A549 (cell line): ENCODE measurements around the gene COX6B1. TPM values are rescaled to one million over a fixed set of nuclear protein-coding genes. Genes with fewer than 3 reads are reported as not detected.
A peak's percentile ranks its signal among the peaks of the same experiment; 100 is the strongest.

Experiments
- ATAC-seq, 2 experiments: fragments of 200-7000 bp in 1 of 2; fragments of >200 bp in 1 of 2; cut with Nextera tagmentation in 1 of 2; cut with Tn5 transposase in 1 of 2; 3 replicates each; pipeline versions ENCODE4 v1.8.0 to v1.9.1; 2018 to 2020; ENCODE audit warnings: mild to moderate bottlenecking in 1 of 2, moderate library complexity in 1 of 2
- CTCF ChIA-PET: fragments of 300-600 bp; sonication (Branson Sonifier 250); formaldehyde crosslinking; extraction: SDS; loops from one replicate; lab custom pipeline; 2021; ENCODE audit warnings: antibody characterized with exemption, inconsistent platforms; lab: Yijun Ruan, JAX
- POLR2A ChIA-PET: fragments of 350-600 bp; formaldehyde crosslinking; extraction: SDS; loops from one replicate; lab custom pipeline; 2021; ENCODE audit warnings: antibody characterized with exemption, inconsistent platforms; lab: Yijun Ruan, JAX
- DNase-seq, 2 experiments: peaks; one replicate each; pipeline versions ENCODE4 v3.0.0 to v3.0.0-alpha.2; 2011 to 2016; ENCODE audit warnings: low read depth in 1 of 2, low spot score in 1 of 2
- FAIRE-seq: peaks from 2 replicates; lab custom pipeline; 2011; peaks lifted over from hg19 to GRCh38; lab: Jason Lieb, UNC
- H3K27ac ChIP-seq, 2 experiments: fragments of >200 bp; sonication (Bioruptor Twin); formaldehyde crosslinking; 3 replicates each; pipeline ENCODE4 v1.5.1; 2016 to 2017
- H3K4me1 ChIP-seq: fragments of >200 bp; sonication (Bioruptor Twin); formaldehyde crosslinking; 3 replicates; pipeline ENCODE4 v1.6.1; 2016
- H3K4me2 ChIP-seq: fragments of >200 bp; sonication (Bioruptor Twin); formaldehyde crosslinking; 3 replicates; pipeline ENCODE4 v1.6.1; 2016
- H3K4me3 ChIP-seq: fragments of >200 bp; sonication (Bioruptor Twin); formaldehyde crosslinking; 3 replicates; pipeline ENCODE4 v1.5.1; 2016
- H3K9me3 ChIP-seq: fragments of >200 bp; sonication (Bioruptor Twin); formaldehyde crosslinking; 3 replicates; pipeline ENCODE4 v1.6.1; 2016
- BHLHE40 ChIP-seq: IDR thresholded peaks from 2 replicates; pipeline ENCODE4 v1.6.1; 2012; ENCODE audit warnings: low read depth, low read length, inconsistent platforms
- CBX8 ChIP-seq: fragments of 200-600 bp; sonication (generic); IDR thresholded peaks from 2 replicates; pipeline ENCODE4 v1.6.1; 2016
- CHD4 ChIP-seq: fragments of 200-600 bp; sonication (generic); IDR thresholded peaks from 2 replicates; pipeline ENCODE4 v1.6.1; 2016; ENCODE audit warnings: antibody characterized with exemption, mild to moderate bottlenecking, borderline replicate concordance
- EHF ChIP-seq: fragments of 250-450 bp; sonication (Bioruptor Pico); IDR thresholded peaks from 2 replicates; pipeline ENCODE4 v1.5.0; 2020; ENCODE audit warnings: mild to moderate bottlenecking
- FOXS1 ChIP-seq: fragments of 250-450 bp; sonication (Bioruptor Pico); IDR thresholded peaks from 2 replicates; pipeline ENCODE4 v1.5.0; 2020; ENCODE audit warnings: mild to moderate bottlenecking, moderate library complexity
- HDAC2 ChIP-seq: fragments of 200-600 bp; sonication (generic); IDR thresholded peaks from 2 replicates; pipeline ENCODE4 v1.6.1; 2016
- HEYL ChIP-seq: fragments of 250-450 bp; sonication (Bioruptor Pico); IDR thresholded peaks from 2 replicates; pipeline ENCODE4 v1.8.0; 2021; ENCODE audit warnings: mild to moderate bottlenecking, moderate library complexity
- HOXA7 ChIP-seq: fragments of 250-450 bp; sonication (Bioruptor Pico); IDR thresholded peaks from 2 replicates; pipeline ENCODE4 v1.5.0; 2020; ENCODE audit warnings: mild to moderate bottlenecking, moderate library complexity
- JUN ChIP-seq, 2 experiments: fragments of >200 bp; sonication (Bioruptor Twin); formaldehyde crosslinking; IDR thresholded peaks; 2 replicates in 1 of 2; 3 replicates in 1 of 2; pipeline ENCODE4 v1.6.1; 2016 to 2017
- KDM1A ChIP-seq: fragments of 200-600 bp; sonication (generic); IDR thresholded peaks from 2 replicates; pipeline ENCODE4 v1.6.1; 2016; ENCODE audit warnings: low read depth, mild to moderate bottlenecking
- MAFK ChIP-seq: fragments of 450-650 bp; IDR thresholded peaks from 2 replicates; pipeline ENCODE4 v1.6.1; 2014; ENCODE audit not compliant: partially characterized antibody
- MAZ ChIP-seq: fragments of 150-350 bp; IDR thresholded peaks from 2 replicates; pipeline ENCODE4 v1.6.1; 2014; ENCODE audit warnings: antibody characterized with exemption, low read depth, low read length, borderline replicate concordance
- POLR2AphosphoS2 ChIP-seq: conservative IDR thresholded peaks from 2 replicates; pipeline ENCODE4 v1.6.1; 2012; ENCODE audit warnings: low read length, improper control_type of control experiment, inconsistent platforms
- RAD21 ChIP-seq, 2 experiments: fragments of >200 bp in 1 of 2; sonication (Bioruptor Twin) in 1 of 2; formaldehyde crosslinking in 1 of 2; IDR thresholded peaks in 1 of 2; conservative IDR thresholded peaks in 1 of 2; 2 replicates in 1 of 2; 3 replicates in 1 of 2; pipeline ENCODE4 v1.6.1; 2012 to 2018; ENCODE audit warnings: inconsistent platforms in 1 of 2
- RARB ChIP-seq: fragments of 250-450 bp; sonication (Bioruptor Pico); IDR thresholded peaks from 2 replicates; pipeline ENCODE4 v1.8.0; 2021; ENCODE audit warnings: mild to moderate bottlenecking, moderate library complexity
- RCOR1 ChIP-seq: fragments of 150-350 bp; IDR thresholded peaks from 2 replicates; pipeline ENCODE4 v1.6.1; 2014; ENCODE audit warnings: antibody characterized with exemption, low read length, low read depth
- RNF2 ChIP-seq: fragments of 200-600 bp; sonication (generic); IDR thresholded peaks from 2 replicates; pipeline ENCODE4 v1.6.1; 2016; ENCODE audit warnings: low read depth, mild to moderate bottlenecking, antibody characterized with exemption, moderate library complexity, borderline replicate concordance
- SMC3 ChIP-seq: fragments of >200 bp; sonication (Bioruptor Twin); formaldehyde crosslinking; IDR thresholded peaks from 3 replicates; pipeline ENCODE4 v1.6.1; 2018; ENCODE audit warnings: inconsistent platforms
- SREBF2 ChIP-seq: fragments of 450-650 bp; IDR thresholded peaks from 2 replicates; pipeline ENCODE4 v1.6.1; 2014; ENCODE audit warnings: mild to moderate bottlenecking, moderate library complexity
- TFCP2L1 ChIP-seq: fragments of 250-450 bp; sonication (Bioruptor Pico); IDR thresholded peaks from 2 replicates; pipeline ENCODE4 v1.5.0; 2021; ENCODE audit warnings: mild to moderate bottlenecking
- ZFP36 ChIP-seq: fragments of 450-650 bp; IDR thresholded peaks from 2 replicates; pipeline ENCODE4 v1.6.1; 2014; ENCODE audit warnings: borderline replicate concordance; ENCODE audit not compliant: partially characterized antibody
- ZNF302 ChIP-seq: fragments of 250-450 bp; sonication (Bioruptor Pico); IDR thresholded peaks from 2 replicates; pipeline ENCODE4 v1.9.0; 2021; ENCODE audit warnings: inconsistent platforms, mild to moderate bottlenecking, moderate library complexity
- ZSCAN20 ChIP-seq: fragments of 250-450 bp; sonication (Bioruptor Pico); IDR thresholded peaks from 2 replicates; pipeline ENCODE4 v1.8.0; 2022; ENCODE audit warnings: mild to moderate bottlenecking, moderate library complexity
- WGBS: methylation state at CpG from one replicate; pipeline ENCODE4 v1.1.6; 2017; ENCODE audit errors: missing lambda C conversion rate; 5-methylcytosine and 5-hydroxymethylcytosine counted together
- polyA plus RNA-seq, 4 experiments: library from polyadenylated mRNA; depleted of rRNA in 3 of 4; stranded (reverse); fragments of >200 nt; fragmentation: RNase III in 1 of 4; extraction: RNeasy Plus Mini Kit Qiagen cat#74134 plus additional on column Dnase treatment in 1 of 4; gene quantifications; 2 replicates in 3 of 4; 3 replicates in 1 of 4; pipeline ENCODE4 v1.2.3, GENCODE V29; 2011 to 2017
- TF ChIP-seq, protein P1 (sequence below): fragments of 450-650 bp; IDR thresholded peaks from 2 replicates; pipeline ENCODE4 v1.6.1; 2014; ENCODE audit warnings: antibody characterized with exemption
- TF ChIP-seq, protein P2 (sequence below): fragments of >200 bp; sonication (Bioruptor Twin); formaldehyde crosslinking; IDR thresholded peaks from 3 replicates; pipeline ENCODE4 v1.5.1; 2016
- TF ChIP-seq, protein P3 (sequence below): fragments of 200-600 bp; sonication (generic); IDR thresholded peaks from 2 replicates; pipeline ENCODE4 v1.6.1; 2016; ENCODE audit warnings: antibody characterized with exemption, mild to moderate bottlenecking, moderate library complexity
- TF ChIP-seq, protein P4 (sequence below): IDR thresholded peaks from 2 replicates; pipeline ENCODE4 v1.6.1; 2012

Gene COX6B1
- polyA plus RNA-seq, 2 of the 4 experiments (the other 2 are of a cell fraction): 749 to 1,260 TPM

DNA sequence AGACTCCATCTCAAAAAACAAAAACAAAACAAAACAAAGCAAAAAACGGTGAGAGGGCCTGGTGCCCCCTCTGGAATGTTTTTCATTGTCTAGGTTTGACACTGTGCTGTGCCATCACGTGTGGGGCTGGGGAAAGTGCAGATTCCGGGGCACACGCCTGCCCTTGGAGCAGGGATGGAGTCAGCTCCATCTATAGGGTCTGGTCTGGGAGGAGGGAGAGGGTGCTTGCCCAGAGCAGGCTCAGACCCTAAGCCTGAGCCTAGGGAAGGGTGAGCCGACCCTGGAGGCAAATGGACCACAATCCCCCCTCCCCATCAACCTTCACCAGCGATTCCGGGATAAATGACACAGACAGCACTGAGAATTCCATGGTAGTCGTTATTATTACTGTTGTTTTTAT is 45.3 kb downstream of the COX6B1 start:
- ChIA-PET POLR2A (no interaction called here), CTCF (interaction anchor here (0.6 to 8.6 kb wide), 31 partner anchors 9 to 434 kb away, joined by 3 to 116 read pairs (median 4); partner anchors contain the start of genes ATP4A, HAUS5, PRODH2 and ZBTB32)
- DNase-seq (no peak), ATAC-seq (peak; percentile 27 to 58; a peak in 5 of 6 replicates), FAIRE-seq (no peak)
- H3K4me2 ChIP-seq: no peak overlapping the region
- H3K4me3 ChIP-seq: no peak overlapping the region
- TF ChIP-seq RNF2 (no peak), ZFP36 (no peak), FOXS1 (CRISPR knock-in tag) (no peak), ZSCAN20 (CRISPR knock-in tag) (no peak), BHLHE40 (no peak), TFCP2L1 (CRISPR knock-in tag) (no peak), EHF (no peak), CBX8 (no peak), CHD4 (no peak), RARB (CRISPR knock-in tag) (no peak)
- TF ChIP-seq, protein P1, sequence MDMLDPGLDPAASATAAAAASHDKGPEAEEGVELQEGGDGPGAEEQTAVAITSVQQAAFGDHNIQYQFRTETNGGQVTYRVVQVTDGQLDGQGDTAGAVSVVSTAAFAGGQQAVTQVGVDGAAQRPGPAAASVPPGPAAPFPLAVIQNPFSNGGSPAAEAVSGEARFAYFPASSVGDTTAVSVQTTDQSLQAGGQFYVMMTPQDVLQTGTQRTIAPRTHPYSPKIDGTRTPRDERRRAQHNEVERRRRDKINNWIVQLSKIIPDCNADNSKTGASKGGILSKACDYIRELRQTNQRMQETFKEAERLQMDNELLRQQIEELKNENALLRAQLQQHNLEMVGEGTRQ: no peak
- TF ChIP-seq, protein P2, sequence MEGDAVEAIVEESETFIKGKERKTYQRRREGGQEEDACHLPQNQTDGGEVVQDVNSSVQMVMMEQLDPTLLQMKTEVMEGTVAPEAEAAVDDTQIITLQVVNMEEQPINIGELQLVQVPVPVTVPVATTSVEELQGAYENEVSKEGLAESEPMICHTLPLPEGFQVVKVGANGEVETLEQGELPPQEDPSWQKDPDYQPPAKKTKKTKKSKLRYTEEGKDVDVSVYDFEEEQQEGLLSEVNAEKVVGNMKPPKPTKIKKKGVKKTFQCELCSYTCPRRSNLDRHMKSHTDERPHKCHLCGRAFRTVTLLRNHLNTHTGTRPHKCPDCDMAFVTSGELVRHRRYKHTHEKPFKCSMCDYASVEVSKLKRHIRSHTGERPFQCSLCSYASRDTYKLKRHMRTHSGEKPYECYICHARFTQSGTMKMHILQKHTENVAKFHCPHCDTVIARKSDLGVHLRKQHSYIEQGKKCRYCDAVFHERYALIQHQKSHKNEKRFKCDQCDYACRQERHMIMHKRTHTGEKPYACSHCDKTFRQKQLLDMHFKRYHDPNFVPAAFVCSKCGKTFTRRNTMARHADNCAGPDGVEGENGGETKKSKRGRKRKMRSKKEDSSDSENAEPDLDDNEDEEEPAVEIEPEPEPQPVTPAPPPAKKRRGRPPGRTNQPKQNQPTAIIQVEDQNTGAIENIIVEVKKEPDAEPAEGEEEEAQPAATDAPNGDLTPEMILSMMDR: no peak
- TF ChIP-seq, protein P3, sequence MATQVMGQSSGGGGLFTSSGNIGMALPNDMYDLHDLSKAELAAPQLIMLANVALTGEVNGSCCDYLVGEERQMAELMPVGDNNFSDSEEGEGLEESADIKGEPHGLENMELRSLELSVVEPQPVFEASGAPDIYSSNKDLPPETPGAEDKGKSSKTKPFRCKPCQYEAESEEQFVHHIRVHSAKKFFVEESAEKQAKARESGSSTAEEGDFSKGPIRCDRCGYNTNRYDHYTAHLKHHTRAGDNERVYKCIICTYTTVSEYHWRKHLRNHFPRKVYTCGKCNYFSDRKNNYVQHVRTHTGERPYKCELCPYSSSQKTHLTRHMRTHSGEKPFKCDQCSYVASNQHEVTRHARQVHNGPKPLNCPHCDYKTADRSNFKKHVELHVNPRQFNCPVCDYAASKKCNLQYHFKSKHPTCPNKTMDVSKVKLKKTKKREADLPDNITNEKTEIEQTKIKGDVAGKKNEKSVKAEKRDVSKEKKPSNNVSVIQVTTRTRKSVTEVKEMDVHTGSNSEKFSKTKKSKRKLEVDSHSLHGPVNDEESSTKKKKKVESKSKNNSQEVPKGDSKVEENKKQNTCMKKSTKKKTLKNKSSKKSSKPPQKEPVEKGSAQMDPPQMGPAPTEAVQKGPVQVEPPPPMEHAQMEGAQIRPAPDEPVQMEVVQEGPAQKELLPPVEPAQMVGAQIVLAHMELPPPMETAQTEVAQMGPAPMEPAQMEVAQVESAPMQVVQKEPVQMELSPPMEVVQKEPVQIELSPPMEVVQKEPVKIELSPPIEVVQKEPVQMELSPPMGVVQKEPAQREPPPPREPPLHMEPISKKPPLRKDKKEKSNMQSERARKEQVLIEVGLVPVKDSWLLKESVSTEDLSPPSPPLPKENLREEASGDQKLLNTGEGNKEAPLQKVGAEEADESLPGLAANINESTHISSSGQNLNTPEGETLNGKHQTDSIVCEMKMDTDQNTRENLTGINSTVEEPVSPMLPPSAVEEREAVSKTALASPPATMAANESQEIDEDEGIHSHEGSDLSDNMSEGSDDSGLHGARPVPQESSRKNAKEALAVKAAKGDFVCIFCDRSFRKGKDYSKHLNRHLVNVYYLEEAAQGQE: no peak
- H3K9me3 ChIP-seq: no peaks in the 10 kb centered on the region
- 9% methylated on average over 8 of the region's 8 CpGs for WGBS
- no peaks in the 10 kb centered on the region for H3K4me1 ChIP-seq
- H3K27ac ChIP-seq: no peak overlapping the region

DNA sequence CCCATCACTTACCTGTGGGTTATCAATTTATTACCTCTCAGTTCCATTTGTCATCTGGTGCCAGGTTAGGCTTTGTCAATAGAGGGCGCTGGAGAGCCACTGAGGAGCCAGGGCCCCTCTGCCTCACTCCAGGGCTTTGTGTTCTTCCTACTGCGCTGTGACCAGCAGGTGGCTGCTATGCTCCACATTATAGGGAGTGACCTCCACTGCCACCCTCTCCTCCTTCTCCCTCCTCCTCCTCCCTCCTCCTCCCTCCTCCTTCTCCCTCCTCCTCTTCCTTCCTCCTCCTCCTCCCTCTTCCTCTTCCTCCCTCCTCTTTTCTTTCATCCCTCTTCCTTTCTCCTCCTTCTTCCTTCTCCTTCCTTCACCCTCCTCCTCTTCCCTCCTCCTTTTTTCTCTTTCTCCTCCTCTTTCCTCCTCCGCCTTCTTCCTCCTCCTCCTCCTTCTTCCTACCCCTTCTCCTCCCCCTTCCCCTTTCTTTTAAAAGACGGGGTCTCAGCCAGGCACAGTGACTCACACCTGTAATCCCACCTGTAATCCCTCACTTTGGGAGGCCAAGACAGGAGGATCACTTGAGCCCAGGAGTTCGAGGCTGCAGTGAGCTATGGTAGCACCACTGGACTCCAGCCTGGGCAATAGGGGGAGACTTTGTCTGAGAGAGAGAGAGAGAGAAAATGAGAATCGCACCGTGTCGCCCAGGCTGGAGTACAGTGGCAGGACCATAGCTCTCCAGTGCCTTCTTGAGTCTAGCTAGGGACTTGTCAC is 45.9 kb downstream of the COX6B1 start:
- FAIRE-seq (peak; percentile 98), DNase-seq (peak; percentile 95 to 97), ATAC-seq (peak; percentile 99)
- Histone ChIP-seq H3K4me3 (no peak overlapping the region), H3K4me2 (no peak overlapping the region), H3K27ac (0 out of 6 replicates have a peak overlapping the region, but pooled peaks of 1 of the 2 experiments have one; percentile 4), H3K4me1 (no peaks in the 10 kb centered on the region), H3K9me3 (no peaks in the 10 kb centered on the region)
- CTCF ChIA-PET: interaction anchor here (0.5 to 13.6 kb wide), 49 partner anchors 9 to 360 kb away, joined by 3 to 161 read pairs (median 4); partner anchors contain the start of genes ATP4A, HAUS5, PRODH2 and THAP8
- 26% methylated on average over 8 of the region's 8 CpGs for WGBS
- POLR2A ChIA-PET: no interaction called here
- TF ChIP-seq HEYL (CRISPR knock-in tag) (no peak), JUN (IDR thresholded peaks at IDR 0.05) (peak in 1 of 2 experiments; percentile 29; a peak in 2 of 5 replicates), SREBF2 (no peak), HDAC2 (0 out of 2 replicates have a peak, but pooled peaks have one; percentile 25), RCOR1 (0 out of 2 replicates have a peak, but pooled peaks have one; percentile 41), ZNF302 (CRISPR knock-in tag) (no peak), SMC3 (peak; percentile 99), ZFP36 (peak; percentile 64), KDM1A (0 out of 2 replicates have a peak, but pooled peaks have one; percentile 38), CBX8 (no peak), HOXA7 (CRISPR knock-in tag) (no peak), MAFK (no peak), MAZ (peak; percentile 90), RAD21 (conservative IDR thresholded peaks at IDR 0.05 in 1 of 2, IDR thresholded peaks at IDR 0.05 in 1 of 2) (peak; percentile 99 to 100), POLR2AphosphoS2 (no peak)
- TF ChIP-seq, protein P4, sequence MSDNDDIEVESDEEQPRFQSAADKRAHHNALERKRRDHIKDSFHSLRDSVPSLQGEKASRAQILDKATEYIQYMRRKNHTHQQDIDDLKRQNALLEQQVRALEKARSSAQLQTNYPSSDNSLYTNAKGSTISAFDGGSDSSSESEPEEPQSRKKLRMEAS: 0 out of 2 replicates have a peak, but pooled peaks have one; percentile 37
- TF ChIP-seq, protein P2: peak; percentile 100
